Cerebellar nuclear complex (tissue), 1 donor: Measurements from ENCODE around the gene ST7.
"Not testable (repeated sequence)": the region's sequence is repeated elsewhere in the genome, so short reads cannot be mapped to it uniquely, and the experiment has no call there.

Experiments
- DNase-seq, 2 experiments: peaks; one replicate each; lab custom pipeline; 2025; lab: John Stamatoyannopoulos, UW

ST7 gene

GRCh38 chr7:117227091-117227490 lies 273.8 kb downstream of the ST7 start:
- no peak for DNase-seq

- DNase-seq, result no peak
Measured at GRCh38 chr7:117229350-117229749, 276.0 kb downstream of the ST7 start.

- no peak for DNase-seq
Measured at GRCh38 chr7:117230276-117231046, 277.2 kb downstream of the ST7 start.

GRCh38 chr7:117231047-117231359 lies 277.7 kb downstream of the ST7 start:
- DNase-seq, result no peak

GRCh38 chr7:117237646-117238045 lies 284.3 kb downstream of the ST7 start:
- no peak for DNase-seq

- no peak for DNase-seq
Measured at GRCh38 chr7:117238472-117238871, 285.2 kb downstream of the ST7 start.

GRCh38 chr7:117238937-117239336 lies 285.6 kb downstream of the ST7 start:
- no peak for DNase-seq

GRCh38 chr7:117241088-117241487 lies 287.8 kb downstream of the ST7 start:
- DNase-seq, result no peak

- DNase-seq, result no peak
Measured at GRCh38 chr7:117243390-117243789, 290.1 kb downstream of the ST7 start.

- DNase-seq, result not testable (repeated sequence)
Measured at GRCh38 chr7:117245703-117246102, 292.4 kb downstream of the ST7 start.

GRCh38 chr7:117247809-117248208 lies 294.5 kb downstream of the ST7 start:
- DNase-seq, result no peak

- DNase-seq, result no peak
Measured at GRCh38 chr7:117248829-117249228, 295.5 kb downstream of the ST7 start.

GRCh38 chr7:117249696-117250095 lies 296.4 kb downstream of the ST7 start:
- no peak for DNase-seq

- DNase-seq, result no peak
Measured at GRCh38 chr7:117250245-117250644, 296.9 kb downstream of the ST7 start.

GRCh38 chr7:117250801-117251200 lies 297.5 kb downstream of the ST7 start:
- no peak for DNase-seq

GRCh38 chr7:117251687-117252086 lies 298.4 kb downstream of the ST7 start:
- DNase-seq, result no peak

GRCh38 chr7:117259615-117260014 lies 306.3 kb downstream of the ST7 start:
- DNase-seq, result no peak

- no peak for DNase-seq
Measured at GRCh38 chr7:117262546-117262945, 309.2 kb downstream of the ST7 start.

- DNase-seq, result no peak
Measured at GRCh38 chr7:117264716-117265115, 311.4 kb downstream of the ST7 start.

GRCh38 chr7:117269417-117269816 lies 316.1 kb downstream of the ST7 start:
- DNase-seq, result no peak

- DNase-seq, result no peak
Measured at GRCh38 chr7:117269886-117270285, 316.6 kb downstream of the ST7 start.

GRCh38 chr7:117270371-117270770 lies 317.1 kb downstream of the ST7 start:
- no peak for DNase-seq

- DNase-seq, result no peak
Measured at GRCh38 chr7:117271566-117271965, 318.3 kb downstream of the ST7 start.

- no peak for DNase-seq
Measured at GRCh38 chr7:117272017-117272759, 318.9 kb downstream of the ST7 start.
